ENCODE measurements around the gene AEBP1.

Gene AEBP1

GRCh38 chr7:44139311-44140010 lies 35.3 kb downstream of the AEBP1 start:
- DNase-seq (ENCODE audit: low read depth in 2 of 2): no peak
- TF ChIP-seq CTCF (IDR thresholded peaks at IDR 0.05; ENCODE audit: low read depth, low read length): no peak
- no peak overlapping the region for H3K4me3 ChIP-seq (replicated peaks in 1 of 2; ENCODE audit: low read depth in 2 of 2, low read length in 2 of 2)

- TF ChIP-seq CTCF (IDR thresholded peaks at IDR 0.05; ENCODE audit: low read depth, low read length): no peak
- no peak overlapping the region for H3K4me3 ChIP-seq (replicated peaks in 1 of 2; ENCODE audit: low read depth in 2 of 2, low read length in 2 of 2)
- DNase-seq (ENCODE audit: low read depth in 2 of 2): no peak
Measured at GRCh38 chr7:44140341-44140740, 36.2 kb downstream of the AEBP1 start.

GRCh38 chr7:44141221-44141850 lies 37.2 kb downstream of the AEBP1 start, which contains the start of gene MYL7:
MYL7 (minus strand) TSS chr7:44141332; CDS start chr7:44141305, 27 bp downstream.
- no peak for DNase-seq (ENCODE audit: low read depth in 2 of 2)
- no peak for TF ChIP-seq CTCF (IDR thresholded peaks at IDR 0.05; ENCODE audit: low read depth, low read length)
- H3K4me3 ChIP-seq (replicated peaks in 1 of 2; ENCODE audit: low read depth in 2 of 2, low read length in 2 of 2): no peak within 1 kb of the TSS

- no peak overlapping the region for H3K4me3 ChIP-seq (replicated peaks in 1 of 2; ENCODE audit: low read depth in 2 of 2, low read length in 2 of 2)
- DNase-seq (ENCODE audit: low read depth in 2 of 2): no peak
- TF ChIP-seq CTCF (IDR thresholded peaks at IDR 0.05; ENCODE audit: low read depth, low read length): no peak
Measured at GRCh38 chr7:44142028-44142427, 37.9 kb downstream of the AEBP1 start.

- no peak for TF ChIP-seq CTCF (IDR thresholded peaks at IDR 0.05; ENCODE audit: low read depth, low read length)
- no peak for DNase-seq (ENCODE audit: low read depth in 2 of 2)
- H3K4me3 ChIP-seq (replicated peaks in 1 of 2; ENCODE audit: low read depth in 2 of 2, low read length in 2 of 2): no peak overlapping the region
Measured at GRCh38 chr7:44143646-44144250, 39.6 kb downstream of the AEBP1 start.

- no peak for TF ChIP-seq CTCF (IDR thresholded peaks at IDR 0.05; ENCODE audit: low read depth, low read length)
- no peak for DNase-seq (ENCODE audit: low read depth in 2 of 2)
- H3K4me3 ChIP-seq (replicated peaks in 1 of 2; ENCODE audit: low read depth in 2 of 2, low read length in 2 of 2): no peak overlapping the region
Measured at GRCh38 chr7:44144426-44144967, 40.4 kb downstream of the AEBP1 start.

Data from cardiac fibroblast (primary cell).